H9 (cell line): ENCODE results near the gene MRPL1. TPM values are rescaled to one million over a fixed set of nuclear protein-coding genes. Genes with fewer than 3 reads are reported as not detected.

Source experiments
- DNase-seq: peaks from one replicate; pipeline ENCODE4 v3.0.0-alpha.2; 2017
- H2AFZ ChIP-seq: one replicate; pipeline ENCODE4 v1.6.1; 2013; ENCODE audit warnings: mild to moderate bottlenecking, low read length, control low read depth, moderate library complexity
- H2AK5ac ChIP-seq: 2 replicates; pipeline ENCODE4 v1.6.1; 2013; ENCODE audit warnings: low read length, control low read depth, mixed read lengths; ENCODE audit not compliant: insufficient read length
- H2BK120ac ChIP-seq: one replicate; pipeline ENCODE4 v1.6.1; 2013; ENCODE audit warnings: low read depth, mild to moderate bottlenecking, low read length, control low read depth, inconsistent platforms; ENCODE audit not compliant: poor library complexity, severe bottlenecking
- H2BK12ac ChIP-seq: 2 replicates; pipeline ENCODE4 v1.6.1; 2013; ENCODE audit warnings: low read length, control low read depth, mixed read lengths, low read depth; ENCODE audit not compliant: insufficient read length
- H2BK15ac ChIP-seq: 2 replicates; pipeline ENCODE4 v1.6.1; 2013; ENCODE audit warnings: low read depth, low read length, control low read depth
- H2BK20ac ChIP-seq: one replicate; pipeline ENCODE4 v1.6.1; 2013; ENCODE audit warnings: low read depth, mild to moderate bottlenecking, low read length, control low read depth, inconsistent platforms; ENCODE audit not compliant: poor library complexity, severe bottlenecking
- H2BK5ac ChIP-seq: 2 replicates; pipeline ENCODE4 v1.6.1; 2013; ENCODE audit warnings: low read length, control low read depth, mixed read lengths; ENCODE audit not compliant: insufficient read length
- H3K14ac ChIP-seq: 2 replicates; pipeline ENCODE4 v1.6.1; 2013; ENCODE audit warnings: low read length, control low read depth; ENCODE audit not compliant: insufficient read depth
- H3K18ac ChIP-seq: 2 replicates; pipeline ENCODE4 v1.6.1; 2013; ENCODE audit warnings: low read depth, mild to moderate bottlenecking, mixed read lengths, low read length, control low read depth; ENCODE audit not compliant: insufficient read length
- H3K23ac ChIP-seq: 2 replicates; pipeline ENCODE4 v1.6.1; 2013; ENCODE audit warnings: low read length, control low read depth, mixed read lengths, low read depth; ENCODE audit not compliant: insufficient read length
- H3K23me2 ChIP-seq: 2 replicates; pipeline ENCODE4 v1.6.1; 2013; ENCODE audit warnings: low read depth, mild to moderate bottlenecking, mixed read lengths, low read length, control low read depth; ENCODE audit not compliant: insufficient read length, poor library complexity, severe bottlenecking
- H3K27ac ChIP-seq: 2 replicates; pipeline ENCODE4 v1.5.1; 2013; ENCODE audit warnings: low read length, control low read depth, mixed read lengths, low read depth; ENCODE audit not compliant: insufficient read length
- H3K27me3 ChIP-seq: 2 replicates; pipeline ENCODE4 v1.6.1; 2013; ENCODE audit warnings: low read length, control low read depth, inconsistent platforms; ENCODE audit not compliant: insufficient read depth
- H3K4ac ChIP-seq: 2 replicates; pipeline ENCODE4 v1.6.1; 2013; ENCODE audit warnings: low read depth, mild to moderate bottlenecking, control low read depth, inconsistent platforms, low read length, moderate library complexity
- H3K4me1 ChIP-seq: 2 replicates; pipeline ENCODE4 v1.6.1; 2013; ENCODE audit warnings: low read length, control low read depth, inconsistent platforms; ENCODE audit not compliant: insufficient read depth
- H3K4me2 ChIP-seq: 2 replicates; pipeline ENCODE4 v1.6.1; 2013; ENCODE audit warnings: low read length, control low read depth, mixed read lengths; ENCODE audit not compliant: insufficient read length, insufficient read depth
- H3K56ac ChIP-seq: 2 replicates; pipeline ENCODE4 v1.6.1; 2013; ENCODE audit warnings: low read depth, mild to moderate bottlenecking, mixed read lengths, low read length, control low read depth; ENCODE audit not compliant: insufficient read length
- H3K79me1 ChIP-seq: 2 replicates; pipeline ENCODE4 v1.6.1; 2013; ENCODE audit warnings: low read depth, mild to moderate bottlenecking, moderate library complexity, low read length, control low read depth, inconsistent platforms; ENCODE audit not compliant: insufficient read depth, poor library complexity, severe bottlenecking
- H3K79me2 ChIP-seq: 2 replicates; pipeline ENCODE4 v1.6.1; 2013; ENCODE audit warnings: low read length, control low read depth, inconsistent platforms; ENCODE audit not compliant: insufficient read depth
- H3K9ac ChIP-seq: 2 replicates; pipeline ENCODE4 v1.6.1; 2013; ENCODE audit warnings: low read length, control low read depth, mixed read lengths; ENCODE audit not compliant: insufficient read length; ENCODE audit errors: extremely low read depth
- H3K9me3 ChIP-seq: one replicate; pipeline ENCODE4 v1.6.1; 2013; ENCODE audit warnings: low read depth, low read length, inconsistent platforms; ENCODE audit not compliant: control insufficient read depth
- H3T11ph ChIP-seq: one replicate; pipeline ENCODE4 v1.6.1; 2013; ENCODE audit warnings: mild to moderate bottlenecking, low read length, control low read depth, inconsistent platforms
- H4K20me1 ChIP-seq: one replicate; pipeline ENCODE4 v1.6.1; 2013; ENCODE audit not compliant: control insufficient read depth, insufficient read length, insufficient read depth
- H4K5ac ChIP-seq: 2 replicates; pipeline ENCODE4 v1.6.1; 2013; ENCODE audit warnings: low read depth, mild to moderate bottlenecking, mixed read lengths, low read length, control low read depth; ENCODE audit not compliant: insufficient read length
- H4K8ac ChIP-seq: replicated peaks from 2 replicates; pipeline ENCODE4 v1.6.1; 2013; ENCODE audit warnings: low read length, control low read depth, mixed read lengths, low read depth; ENCODE audit not compliant: insufficient read length
- H4K91ac ChIP-seq: 2 replicates; pipeline ENCODE4 v1.6.1; 2013; ENCODE audit warnings: low read depth, mild to moderate bottlenecking, moderate library complexity, mixed read lengths, low read length, control low read depth; ENCODE audit not compliant: insufficient read length
- H3K27ac Mint-ChIP-seq, 3 experiments: 2 replicates in 2 of 3; 3 replicates in 1 of 3; pipeline ENCODE4 v1.8.0; 2020 to 2021; ENCODE audit warnings: mixed read lengths in 3 of 3, mild to moderate bottlenecking in 1 of 3, moderate library complexity in 1 of 3
- H3K27me3 Mint-ChIP-seq: 2 replicates; pipeline ENCODE4 v1.8.0; 2021; ENCODE audit warnings: low read depth, mild to moderate bottlenecking, moderate library complexity, mixed read lengths
- H3K36me3 Mint-ChIP-seq, 3 experiments: 2 replicates in 2 of 3; 3 replicates in 1 of 3; pipeline ENCODE4 v1.8.0; 2020 to 2021; ENCODE audit warnings: low read depth in 3 of 3, mixed read lengths in 3 of 3; ENCODE audit not compliant: insufficient read depth in 1 of 3
- H3K4me1 Mint-ChIP-seq, 2 experiments: 2 replicates each; pipeline ENCODE4 v1.8.0; 2020; ENCODE audit warnings: mixed read lengths in 2 of 2
- H3K4me3 Mint-ChIP-seq, 2 experiments: 2 replicates in 1 of 2; 3 replicates in 1 of 2; pipeline ENCODE4 v1.8.0; 2020 to 2021; ENCODE audit warnings: mild to moderate bottlenecking in 2 of 2, mixed read lengths in 2 of 2, moderate library complexity in 1 of 2
- H3K9me3 Mint-ChIP-seq, 2 experiments: 2 replicates in 1 of 2; 3 replicates in 1 of 2; pipeline ENCODE4 v1.8.0; 2020; ENCODE audit warnings: mild to moderate bottlenecking in 2 of 2, mixed read lengths in 2 of 2, moderate library complexity in 1 of 2
- WGBS: extraction: QIAGEN DNeasy Blood & Tissue Kit; methylation state at CpG from one replicate; pipeline ENCODE4 v1.1.7; 2013; ENCODE audit warnings: missing lambda C conversion rate, low lambda C conversion rate, mixed read lengths; ENCODE audit not compliant: insufficient read length; ENCODE audit errors: extremely low coverage; 5-methylcytosine and 5-hydroxymethylcytosine counted together
- total RNA-seq: library from RNA; stranded (reverse); gene quantifications from 2 replicates; pipeline ENCODE4 v1.2.1, GENCODE V29; 2021
- TF ChIP-seq, protein P1 (sequence below): fragments of 200-600 bp; sonication (generic); conservative IDR thresholded peaks from 3 replicates; pipeline ENCODE4 v1.8.0; 2021; ENCODE audit warnings: antibody characterized with exemption, mild to moderate bottlenecking

MRPL1 gene
- total RNA-seq, 1 experiment from 2014 or later: 39.0 TPM

DNA sequence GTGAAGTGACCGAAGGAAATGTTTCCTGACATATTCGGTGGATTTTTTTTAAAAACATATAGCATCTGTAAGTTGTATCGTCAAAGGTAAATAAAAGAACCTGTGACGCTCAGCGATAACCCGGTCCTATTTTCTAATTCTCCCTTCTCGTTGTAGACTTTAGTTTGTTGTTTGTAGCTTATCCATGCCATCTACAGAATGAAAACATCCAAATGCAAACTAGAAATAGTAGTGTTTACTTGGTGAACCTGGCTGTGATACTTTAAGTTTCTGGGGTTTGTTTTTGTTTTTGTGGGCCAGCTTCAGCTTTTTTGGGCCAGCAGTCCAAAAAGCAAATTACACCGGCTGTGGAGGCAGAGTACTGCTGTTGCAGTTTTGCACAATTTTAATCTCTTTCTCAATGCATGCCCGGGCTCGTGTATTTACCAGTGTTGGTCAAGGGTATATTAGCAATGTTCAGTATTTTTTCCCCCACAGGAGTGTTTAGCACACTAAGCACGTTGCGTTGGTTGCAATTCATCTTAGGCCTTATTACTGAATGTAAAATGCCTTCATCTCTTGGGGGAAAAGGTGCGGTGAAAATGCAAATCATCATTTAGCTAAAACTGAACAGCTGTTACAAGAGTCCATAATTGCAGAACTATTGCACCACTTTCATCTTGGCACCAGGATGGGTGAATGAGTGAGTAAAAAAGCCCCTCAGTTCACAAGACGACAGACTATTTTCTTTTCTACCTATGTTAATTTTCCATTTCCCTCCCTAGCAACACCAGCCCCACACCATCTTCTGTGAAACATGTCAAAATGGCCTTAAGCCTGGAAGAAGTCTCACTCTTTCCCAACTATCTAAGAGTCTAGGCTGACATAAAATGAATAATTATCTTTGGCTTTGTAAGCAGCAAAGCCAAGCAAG is 41.7 kb upstream of the MRPL1 start:
- H3K4me1 ChIP-seq: no peaks in the 10 kb centered on the region; the same call in 1 of the 2 replicates
- no peak overlapping the region for H3K18ac ChIP-seq
- no peak overlapping the region for H2BK120ac ChIP-seq
- no peak overlapping the region for H2BK5ac ChIP-seq
- H3K27ac Mint-ChIP-seq: peak overlapping the region in 1 of 3 experiments; percentile 97; a peak in 3 of 7 replicates
- no peak overlapping the region for H4K5ac ChIP-seq
- H3K4ac ChIP-seq: no peak overlapping the region
- H3K23me2 ChIP-seq: peaks cover 8% of the 10 kb centered on the region
- peak overlapping the region; percentile 69 for H3K4me2 ChIP-seq
- H3K4me3 Mint-ChIP-seq: peak overlapping the region; percentile 94 to 97
- peaks cover 9% of the 10 kb centered on the region; the same call in 1 of the 2 replicates for H3K27me3 Mint-ChIP-seq
- H3K9me3 Mint-ChIP-seq: peaks cover 0 to 3% of the 10 kb centered on the region in 2 experiments; a peak in 3 of 5 replicates
- no peak overlapping the region for H2BK20ac ChIP-seq
- TF ChIP-seq, protein P1, sequence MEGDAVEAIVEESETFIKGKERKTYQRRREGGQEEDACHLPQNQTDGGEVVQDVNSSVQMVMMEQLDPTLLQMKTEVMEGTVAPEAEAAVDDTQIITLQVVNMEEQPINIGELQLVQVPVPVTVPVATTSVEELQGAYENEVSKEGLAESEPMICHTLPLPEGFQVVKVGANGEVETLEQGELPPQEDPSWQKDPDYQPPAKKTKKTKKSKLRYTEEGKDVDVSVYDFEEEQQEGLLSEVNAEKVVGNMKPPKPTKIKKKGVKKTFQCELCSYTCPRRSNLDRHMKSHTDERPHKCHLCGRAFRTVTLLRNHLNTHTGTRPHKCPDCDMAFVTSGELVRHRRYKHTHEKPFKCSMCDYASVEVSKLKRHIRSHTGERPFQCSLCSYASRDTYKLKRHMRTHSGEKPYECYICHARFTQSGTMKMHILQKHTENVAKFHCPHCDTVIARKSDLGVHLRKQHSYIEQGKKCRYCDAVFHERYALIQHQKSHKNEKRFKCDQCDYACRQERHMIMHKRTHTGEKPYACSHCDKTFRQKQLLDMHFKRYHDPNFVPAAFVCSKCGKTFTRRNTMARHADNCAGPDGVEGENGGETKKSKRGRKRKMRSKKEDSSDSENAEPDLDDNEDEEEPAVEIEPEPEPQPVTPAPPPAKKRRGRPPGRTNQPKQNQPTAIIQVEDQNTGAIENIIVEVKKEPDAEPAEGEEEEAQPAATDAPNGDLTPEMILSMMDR: no peak
- H3K27ac ChIP-seq: no peak overlapping the region
- H3K4me1 Mint-ChIP-seq: peaks cover 14 to 17% of the 10 kb centered on the region in 2 experiments
- H3K36me3 Mint-ChIP-seq: no peaks in the 10 kb centered on the region; a peak in 1 of 7 replicates
- H2AK5ac ChIP-seq: no peak overlapping the region
- no peak overlapping the region for H3K23ac ChIP-seq
- H3K9ac ChIP-seq: peak overlapping the region; percentile 78
- no CpG with 5 or more reads among the region's 14 CpGs for WGBS
- H2AFZ ChIP-seq: peak overlapping the region; percentile 3
- no peaks in the 10 kb centered on the region for H4K20me1 ChIP-seq
- no peaks in the 10 kb centered on the region for H3K9me3 ChIP-seq
- H2BK12ac ChIP-seq: no peak overlapping the region
- no peak overlapping the region for H3T11ph ChIP-seq
- no peak for DNase-seq
- no peaks in the 10 kb centered on the region for H3K79me1 ChIP-seq
- no peak overlapping the region for H3K56ac ChIP-seq
- no peak overlapping the region for H2BK15ac ChIP-seq
- H3K27me3 ChIP-seq: no peaks in the 10 kb centered on the region
- no peaks in the 10 kb centered on the region; the same call in 1 of the 2 replicates for H3K79me2 ChIP-seq
- H3K14ac ChIP-seq: no peak overlapping the region
- no peak overlapping the region for H4K91ac ChIP-seq
- no peak overlapping the region for H4K8ac ChIP-seq
